ENCODE measurements around the gene LMAN1L.
"Not testable (repeated sequence)": the region's sequence is repeated elsewhere in the genome, so short reads cannot be mapped to it uniquely, and the experiment has no call there.

The LMAN1L gene

GRCh38 chr15:74785194-74786032 lies 27.2 kb upstream of the LMAN1L start:
- H4K20me1 ChIP-seq (ENCODE audit: insufficient read depth, low read length), result peaks cover 78% of the 10 kb centered on the region
- peaks cover 87% of the 10 kb centered on the region for H3K4me1 ChIP-seq (ENCODE audit: insufficient read depth, low read length)
- TF ChIP-seq EZH2 (IDR thresholded peaks at IDR 0.05; ENCODE audit: borderline replicate concordance, low read depth, low read length, severe bottlenecking) (no peak), CTCF (IDR thresholded peaks at IDR 0.05; ENCODE audit: borderline replicate concordance, extremely low read depth, low read length, poor library complexity, severe bottlenecking) (no peak)
- peak overlapping the region; percentile 27 for H3K9ac ChIP-seq (ENCODE audit: low read depth, low read length)
- no peak overlapping the region for H2AFZ ChIP-seq (ENCODE audit: low read depth, low read length)
- no peaks in the 10 kb centered on the region for H3K27me3 ChIP-seq (ENCODE audit: insufficient read depth, low read length, poor library complexity)
- DNase-seq (no peak), ATAC-seq (ENCODE audit: insufficient read depth, low read depth) (no peak)
- no peaks in the 10 kb centered on the region for H3K9me3 ChIP-seq (ENCODE audit: insufficient read depth, low read length, severe bottlenecking)
- H3K4me2 ChIP-seq (ENCODE audit: insufficient read depth, low read length), result peak overlapping the region; percentile 97; the same call in 1 of the 2 replicates
- H3K79me2 ChIP-seq (ENCODE audit: insufficient read depth, low read length), result peaks cover 82% of the 10 kb centered on the region
- peaks cover 37% of the 10 kb centered on the region for H3K36me3 ChIP-seq (ENCODE audit: insufficient read depth, low read length)
- peak overlapping the region in 1 of 2 experiments; percentile 20; a peak in 2 of 4 replicates for H3K4me3 ChIP-seq (ENCODE audit: low read depth in 1 of 2, low read length in 2 of 2)
- peak overlapping the region; percentile 51; the same call in 1 of the 2 replicates for H3K27ac ChIP-seq (ENCODE audit: low read length)

GRCh38 chr15:74786081-74786480 lies 26.6 kb upstream of the LMAN1L start:
- not testable (repeated sequence) for H3K9ac ChIP-seq (ENCODE audit: low read depth, low read length)
- peak overlapping the region; percentile 90 for H3K27ac ChIP-seq (ENCODE audit: low read length)

GRCh38 chr15:74786551-74787165 lies 26.0 kb upstream of the LMAN1L start:
- no peak overlapping the region for H2AFZ ChIP-seq (ENCODE audit: low read depth, low read length)
- H3K36me3 ChIP-seq (ENCODE audit: insufficient read depth, low read length), result peaks cover 37% of the 10 kb centered on the region
- peak overlapping the region; percentile 70 for H3K4me2 ChIP-seq (ENCODE audit: insufficient read depth, low read length)
- TF ChIP-seq EZH2 (IDR thresholded peaks at IDR 0.05; ENCODE audit: borderline replicate concordance, low read depth, low read length, severe bottlenecking) (no peak), CTCF (IDR thresholded peaks at IDR 0.05; ENCODE audit: borderline replicate concordance, extremely low read depth, low read length, poor library complexity, severe bottlenecking) (no peak)
- peaks cover 75% of the 10 kb centered on the region for H4K20me1 ChIP-seq (ENCODE audit: insufficient read depth, low read length)
- H3K4me3 ChIP-seq (ENCODE audit: low read depth in 1 of 2, low read length in 2 of 2), result peak overlapping the region in 1 of 2 experiments; percentile 55; a peak in 2 of 4 replicates
- ATAC-seq (ENCODE audit: insufficient read depth, low read depth) (no peak), DNase-seq (no peak)
- H3K27ac ChIP-seq (ENCODE audit: low read length), result peak overlapping the region; percentile 90
- peaks cover 74% of the 10 kb centered on the region for H3K4me1 ChIP-seq (ENCODE audit: insufficient read depth, low read length)
- no peaks in the 10 kb centered on the region for H3K27me3 ChIP-seq (ENCODE audit: insufficient read depth, low read length, poor library complexity)
- H3K79me2 ChIP-seq (ENCODE audit: insufficient read depth, low read length), result peaks cover 91% of the 10 kb centered on the region
- H3K9me3 ChIP-seq (ENCODE audit: insufficient read depth, low read length, severe bottlenecking), result no peaks in the 10 kb centered on the region
- H3K9ac ChIP-seq (ENCODE audit: low read depth, low read length), result peak overlapping the region; percentile 60

More at GRCh38 chr15:74786081-74786480, 26.6 kb upstream of the LMAN1L start:
- not testable (repeated sequence) for DNase-seq; H3K9me3 ChIP-seq (ENCODE audit: insufficient read depth, low read length, severe bottlenecking); ATAC-seq (ENCODE audit: insufficient read depth, low read depth); H2AFZ ChIP-seq (ENCODE audit: low read depth, low read length); H3K27me3 ChIP-seq (ENCODE audit: insufficient read depth, low read length, poor library complexity)
- H3K36me3 ChIP-seq (ENCODE audit: insufficient read depth, low read length), result peaks cover 37% of the 10 kb centered on the region
- peaks cover 89% of the 10 kb centered on the region for H3K79me2 ChIP-seq (ENCODE audit: insufficient read depth, low read length)
- peaks cover 80% of the 10 kb centered on the region for H3K4me1 ChIP-seq (ENCODE audit: insufficient read depth, low read length)
- H3K4me3 ChIP-seq (ENCODE audit: low read depth in 1 of 2, low read length in 2 of 2), result peak overlapping the region in 1 of 2 experiments; percentile 15; a peak in 1 of 4 replicates
- peaks cover 77% of the 10 kb centered on the region for H4K20me1 ChIP-seq (ENCODE audit: insufficient read depth, low read length)
- peak overlapping the region; percentile 70 for H3K4me2 ChIP-seq (ENCODE audit: insufficient read depth, low read length)
